HG03432 (cell line): Measurements from ENCODE around the gene FAM181A.

Experiments
- ATAC-seq: cut with Tn5 transposase; IDR thresholded peaks from one replicate; pipeline ENCODE4 v1.9.1; 2021; ENCODE audit warnings: mild to moderate bottlenecking, moderate library complexity; ENCODE audit not compliant: unreplicated experiment

FAM181A gene

DNA sequence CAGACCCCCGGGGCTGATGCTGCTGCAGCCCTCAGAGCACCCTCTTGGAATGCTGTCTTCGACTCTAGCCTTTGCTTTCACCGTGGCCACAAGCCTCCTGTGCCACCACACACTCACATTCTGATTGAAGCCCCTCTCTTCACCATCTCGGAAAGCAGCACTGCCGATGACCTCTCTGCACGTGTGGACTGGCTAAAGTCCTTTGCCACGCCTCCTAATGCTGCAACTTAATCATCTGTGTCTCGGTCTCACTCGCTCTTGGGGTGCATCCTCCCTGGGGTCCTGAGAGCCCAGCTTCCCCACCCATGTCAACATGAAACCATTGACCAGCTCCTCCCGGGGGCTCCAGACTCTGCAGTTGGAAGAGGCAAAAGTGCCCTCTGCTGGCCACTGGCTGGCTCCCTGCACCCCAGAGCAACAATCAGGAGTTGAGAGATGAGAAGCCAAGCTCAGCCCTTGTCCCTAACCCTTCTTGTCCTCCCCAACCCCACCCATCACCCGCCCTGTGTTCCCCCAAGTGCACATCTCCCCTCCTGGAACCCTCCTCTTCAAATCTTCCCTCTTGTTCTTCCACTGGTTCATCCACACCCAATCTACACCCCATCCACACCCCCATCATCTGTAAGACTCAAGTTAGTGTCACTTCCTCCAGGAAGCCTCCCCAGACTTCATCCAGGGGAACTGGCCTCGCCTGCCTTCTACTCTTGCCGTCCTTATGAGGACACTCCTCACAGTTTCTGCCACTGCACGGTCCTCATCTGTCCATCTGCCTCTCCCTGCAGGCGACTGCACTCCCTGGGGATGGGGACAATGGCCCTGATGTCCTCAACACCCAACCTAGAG is 23.6 kb upstream of the FAM181A start:
- no peak for ATAC-seq

DNA sequence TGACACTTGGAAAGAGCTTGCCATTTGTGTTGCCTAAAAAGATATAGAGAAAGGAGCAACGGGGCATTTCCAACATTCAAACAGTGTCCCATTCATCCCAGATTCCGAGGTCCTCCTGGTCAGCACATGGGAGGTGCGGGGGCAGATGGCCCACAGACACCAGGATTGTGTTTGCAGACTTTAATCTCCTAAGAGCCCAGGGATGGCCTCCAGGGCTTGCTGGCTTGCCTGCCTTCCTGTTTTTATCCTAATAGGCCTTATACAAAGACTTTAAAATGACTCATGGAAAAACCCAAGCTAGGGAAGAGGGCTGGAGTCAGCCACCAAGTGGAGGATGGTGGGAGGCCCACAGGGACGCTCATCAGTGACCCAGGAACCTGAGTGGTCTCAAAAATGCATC is 21.5 kb upstream of the FAM181A start:
- no peak for ATAC-seq

DNA sequence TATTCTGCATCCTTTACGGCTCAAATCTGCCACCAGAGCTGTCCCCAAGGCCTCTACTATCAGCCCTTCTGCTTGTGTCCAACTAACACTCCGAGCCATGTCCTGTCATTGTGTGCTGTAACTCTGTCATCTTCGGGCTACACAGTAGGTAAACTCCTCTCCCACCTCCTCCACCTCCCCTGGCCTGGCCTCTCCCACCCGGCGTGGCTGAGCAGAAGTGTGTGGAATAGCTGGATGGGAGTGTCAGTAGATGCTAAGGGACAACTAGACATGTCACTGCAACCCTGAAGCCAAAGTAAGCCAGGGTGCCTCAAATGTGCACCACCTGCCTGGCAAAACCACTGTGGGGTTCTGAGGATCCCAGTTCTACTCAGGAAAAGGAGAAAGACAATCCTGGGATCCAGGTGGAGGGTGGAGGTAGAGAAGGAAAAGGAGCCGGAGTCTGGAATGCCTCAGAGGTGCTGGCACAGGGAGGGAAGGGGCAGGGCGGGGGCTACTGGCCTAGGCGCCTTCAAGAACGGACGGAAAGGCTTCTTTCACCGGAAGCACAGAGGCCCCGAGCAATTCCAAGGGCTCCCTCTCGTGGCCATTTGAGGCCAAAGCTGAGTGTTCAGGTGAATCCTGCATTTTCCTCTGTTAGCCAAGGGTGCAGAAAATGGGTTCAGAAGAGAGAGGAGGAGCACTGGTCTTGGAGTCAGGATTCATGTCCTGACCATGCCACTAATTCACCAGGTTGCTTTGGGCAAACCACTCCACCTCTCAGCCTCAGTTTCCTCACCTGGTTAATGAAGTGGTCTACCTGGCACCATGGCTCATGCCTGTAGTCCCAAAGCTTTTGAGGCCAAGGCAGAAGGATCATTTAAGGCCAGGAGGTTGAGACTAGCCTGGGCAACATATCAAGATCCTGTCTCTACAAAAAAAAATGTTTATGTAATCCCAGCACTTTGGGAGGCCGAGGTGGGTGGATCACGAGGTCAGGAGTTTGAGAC is 20.5 kb upstream of the FAM181A start:
- no peak for ATAC-seq

DNA sequence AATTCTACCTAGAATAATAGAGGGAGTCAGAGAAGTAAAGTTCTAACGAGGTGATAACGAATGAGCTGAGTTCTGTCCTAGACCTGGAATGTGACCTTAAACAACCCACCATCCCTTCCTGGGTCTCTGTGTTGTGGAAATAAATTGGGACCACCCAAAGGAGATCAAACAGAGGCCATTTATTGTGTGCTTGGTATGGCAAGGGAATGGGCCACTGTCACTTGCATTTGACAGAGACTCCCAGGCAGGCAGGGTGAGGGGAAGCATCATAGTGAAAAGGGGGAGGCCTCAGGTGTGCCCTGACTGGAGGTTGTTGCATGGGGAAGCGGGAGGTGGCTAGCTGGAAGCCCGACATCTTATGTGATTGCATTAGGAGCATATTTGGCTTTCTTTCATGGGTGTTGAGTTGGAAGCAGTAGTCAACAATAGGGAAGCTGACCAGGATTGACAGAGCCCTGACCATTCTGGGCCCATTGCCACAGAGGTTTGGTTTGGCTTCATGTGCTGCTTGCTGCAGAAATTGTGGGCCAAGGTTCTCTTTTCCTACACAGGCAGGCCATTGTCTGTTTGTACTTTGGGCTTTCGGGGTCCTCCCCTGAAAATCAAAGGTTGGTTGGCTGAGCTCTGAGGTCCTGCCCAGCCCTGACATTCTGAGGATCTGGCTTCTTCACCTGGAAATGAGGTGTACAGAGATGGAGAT is 17.6 kb upstream of the FAM181A start:
- ATAC-seq = no peak

DNA sequence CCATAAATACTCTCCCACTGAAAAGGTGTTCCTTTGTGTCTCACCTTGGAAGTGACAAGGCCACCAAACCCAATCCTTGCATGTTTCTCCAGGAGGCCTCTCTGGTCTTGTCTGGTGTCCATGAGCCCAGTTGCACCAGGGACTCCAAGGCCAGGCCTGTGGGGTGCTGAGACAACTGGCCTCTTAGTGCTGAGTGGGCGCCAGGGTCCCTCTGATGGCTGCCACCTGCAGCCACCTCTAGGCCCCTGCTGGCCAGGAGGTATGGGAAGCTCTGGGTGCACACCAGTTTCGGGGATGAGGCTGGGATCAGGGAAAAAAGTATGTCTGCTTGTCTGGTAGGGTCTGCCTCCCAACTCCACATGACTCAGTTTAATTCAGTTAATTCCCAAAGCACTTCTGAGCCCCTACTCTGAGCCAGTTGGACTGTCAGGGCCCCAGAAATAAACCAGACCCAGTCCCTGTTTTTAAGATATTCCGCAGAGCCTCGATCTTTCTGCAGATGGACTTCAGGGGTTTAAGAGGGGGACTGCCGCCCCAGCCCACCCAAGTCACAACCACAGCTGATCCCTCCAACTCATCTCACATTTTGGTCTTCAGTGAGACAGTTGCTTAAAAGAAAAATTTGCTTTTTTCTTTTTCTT is 15.0 kb upstream of the FAM181A start:
- no peak for ATAC-seq

DNA sequence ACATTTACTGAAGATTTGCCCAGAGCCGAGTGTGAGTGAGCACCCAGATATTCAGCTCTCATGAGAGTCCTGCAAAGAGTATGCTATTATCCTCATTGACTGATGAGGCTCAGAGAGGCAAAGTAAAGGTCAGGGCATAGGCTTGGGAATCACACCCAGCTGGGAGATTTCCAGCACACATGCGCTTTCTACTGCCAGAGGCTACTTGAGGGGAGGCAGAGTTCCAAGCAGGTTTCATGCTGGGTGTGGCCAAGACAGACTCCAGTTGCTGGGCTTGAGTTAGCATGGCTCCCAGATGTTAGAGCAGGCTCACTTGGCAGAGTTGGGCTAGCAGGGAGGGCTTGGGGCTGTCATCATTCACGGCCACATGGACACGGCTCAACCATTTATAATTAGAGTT is 14.4 kb upstream of the FAM181A start:
- no peak for ATAC-seq

DNA sequence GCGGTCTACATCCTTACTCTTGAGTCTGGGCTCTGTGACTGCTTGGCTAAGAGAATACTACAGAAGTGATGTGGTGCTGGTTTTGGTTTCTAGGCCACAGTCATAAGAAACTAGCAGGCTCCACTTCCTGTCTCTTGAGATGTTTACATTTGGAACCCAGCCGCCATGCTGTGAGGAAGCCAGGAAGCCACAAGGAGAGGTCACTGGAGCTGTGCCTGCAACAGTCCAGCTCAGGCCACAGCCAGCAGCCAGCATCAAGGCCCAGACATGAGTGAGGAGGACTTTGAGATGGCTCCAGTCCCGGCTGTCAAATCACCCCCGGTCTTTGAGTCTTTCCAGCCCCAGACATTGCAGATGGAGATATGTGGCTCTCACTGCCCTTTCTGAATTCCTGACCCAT is 12.9 kb upstream of the FAM181A start:
- ATAC-seq = no peak

DNA sequence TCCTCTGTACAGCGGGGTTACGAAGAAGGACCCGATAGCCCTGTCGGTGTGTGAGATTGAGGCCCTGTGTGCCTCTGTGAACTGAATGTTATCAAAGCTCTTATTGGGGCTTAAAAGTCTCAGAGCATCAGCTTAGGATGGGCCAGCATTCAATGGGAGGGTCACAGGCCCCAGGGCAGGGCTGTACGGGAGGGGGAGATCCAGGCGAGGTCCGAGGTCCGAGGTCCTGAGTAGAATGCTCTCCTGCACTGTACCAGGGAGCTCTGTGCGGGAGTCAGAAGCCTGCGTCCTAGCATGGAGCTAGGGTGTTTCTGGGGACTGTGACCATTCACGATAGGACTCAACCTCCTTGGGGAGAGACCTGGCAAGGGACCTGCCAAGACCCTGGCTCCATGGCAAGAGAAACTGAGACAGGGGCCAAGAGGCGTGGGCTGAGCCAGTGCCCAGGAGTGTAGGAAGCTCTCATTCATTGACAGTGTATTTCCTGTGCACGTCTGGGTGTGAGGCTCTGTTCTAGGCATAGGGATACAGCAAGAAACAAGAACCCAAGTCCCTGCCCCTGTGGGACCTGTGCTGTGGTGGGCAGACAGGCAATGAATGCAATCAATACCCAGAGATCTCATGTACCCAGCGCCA is 12.0 kb upstream of the FAM181A start:
- no peak for ATAC-seq

DNA sequence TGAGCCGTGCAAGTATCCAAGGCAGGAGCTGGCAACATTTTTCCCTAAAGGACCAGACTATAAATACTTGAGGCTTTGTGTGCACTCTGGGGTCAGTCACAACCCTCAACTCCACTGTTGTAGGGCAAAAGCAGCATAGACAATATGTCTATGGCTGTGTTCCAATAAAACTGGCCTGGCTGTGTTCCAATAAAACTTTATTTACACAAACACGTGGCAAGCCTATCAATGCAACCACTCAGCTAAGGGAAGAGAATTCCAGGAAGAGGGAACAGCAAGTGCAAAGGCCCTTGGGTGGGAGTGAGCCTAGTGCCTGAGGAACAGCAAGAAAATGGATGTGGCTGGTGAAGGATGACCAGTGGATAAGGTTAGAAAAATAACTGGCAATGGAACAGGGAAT is 11.3 kb upstream of the FAM181A start:
- ATAC-seq = no peak

DNA sequence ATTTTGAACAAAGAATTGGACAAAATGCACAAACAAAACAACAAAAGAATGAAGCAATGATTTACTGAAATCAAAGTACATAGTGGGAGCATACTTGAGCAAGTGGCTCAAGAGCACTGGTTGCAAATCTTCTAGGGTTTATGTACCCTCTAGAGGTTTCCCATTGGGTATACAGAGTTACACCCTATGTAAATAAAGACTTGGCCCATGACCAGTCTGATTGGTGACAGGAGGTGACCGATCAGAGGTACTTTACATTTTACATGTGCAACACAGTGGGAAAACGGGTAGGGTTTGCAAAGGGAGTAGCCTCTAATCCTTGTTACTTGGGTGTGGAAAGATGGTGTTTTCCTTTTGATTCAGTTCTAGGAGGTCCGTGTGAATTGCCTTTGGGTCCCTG is 10.6 kb upstream of the FAM181A start:
- no peak for ATAC-seq

DNA sequence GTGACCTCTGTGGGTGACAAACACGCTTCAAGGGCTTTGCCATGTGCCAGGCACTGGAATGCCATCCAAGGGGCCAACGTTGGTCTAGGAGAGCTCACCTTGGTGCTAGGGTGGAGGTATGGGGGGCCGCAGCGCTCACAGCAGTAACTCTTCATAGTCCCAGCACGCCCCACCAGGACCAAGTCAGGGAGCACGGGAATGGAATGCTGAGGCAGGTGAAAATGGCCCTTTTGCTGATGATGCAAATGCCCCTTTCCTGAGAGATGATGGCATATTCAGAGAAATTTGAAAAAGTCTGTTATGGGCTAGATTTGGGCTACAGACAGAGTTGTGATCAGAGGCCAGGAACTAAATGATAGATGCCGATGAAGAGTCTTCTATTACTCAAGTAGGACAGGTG is 10.0 kb upstream of the FAM181A start:
- ATAC-seq = no peak

DNA sequence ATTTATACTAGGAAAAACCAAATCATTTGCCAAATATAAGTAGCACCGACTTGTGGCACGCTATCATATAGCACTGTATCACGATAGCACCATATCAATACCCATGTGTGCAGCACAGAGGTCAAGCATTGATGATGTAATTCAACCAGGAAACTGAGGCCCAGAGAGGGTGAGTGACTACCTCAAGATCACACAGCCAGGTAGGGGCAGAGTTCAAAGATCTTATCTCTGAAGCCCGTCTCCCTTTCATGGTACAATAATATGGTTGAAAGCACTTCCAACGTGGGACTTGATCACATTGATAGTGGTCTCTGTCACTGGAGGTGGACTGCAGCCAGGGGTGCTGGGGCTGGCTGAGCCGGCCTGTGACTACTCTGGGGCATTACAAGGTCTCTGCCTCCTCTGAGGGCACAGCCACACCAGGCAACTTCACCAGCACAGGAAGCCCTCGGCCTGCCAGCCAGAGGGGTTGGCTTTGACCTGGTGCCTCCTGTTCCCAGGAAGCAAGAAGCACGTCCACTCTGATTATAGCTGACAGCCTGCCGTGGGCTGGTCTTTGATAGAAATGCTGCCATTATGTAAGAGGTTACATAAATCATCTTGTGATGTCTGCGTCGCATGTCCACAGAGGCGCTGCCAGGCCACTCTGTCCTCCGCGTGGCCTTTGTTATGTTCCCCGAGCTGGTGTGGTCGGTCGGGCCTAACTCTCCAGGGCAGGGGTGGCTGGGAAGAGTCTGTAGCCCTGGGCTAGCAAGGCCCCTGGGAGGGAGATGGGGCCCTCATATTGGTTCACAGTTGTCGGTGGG is 5.9 kb upstream of the FAM181A start:
- no peak for ATAC-seq

DNA sequence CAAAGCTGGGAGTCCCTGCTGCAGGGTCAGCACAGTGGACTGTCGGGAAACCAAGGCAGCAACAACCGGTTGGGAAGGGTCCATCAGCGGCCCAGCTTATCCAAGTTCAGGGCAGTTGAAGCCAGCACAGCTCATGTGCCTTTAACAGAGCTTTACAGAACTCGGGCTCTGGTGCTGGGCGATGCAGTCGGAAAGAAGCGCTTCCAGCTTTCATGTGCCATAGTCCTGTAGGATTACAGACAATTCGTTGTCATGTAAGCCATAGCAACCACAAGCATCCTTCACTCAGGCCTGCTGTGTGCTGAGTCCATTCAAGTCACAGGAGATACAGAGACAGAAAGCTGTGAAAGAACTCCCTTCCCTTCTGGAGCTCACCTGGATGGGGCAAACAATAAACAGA is 3.5 kb upstream of the FAM181A start:
- ATAC-seq = no peak

DNA sequence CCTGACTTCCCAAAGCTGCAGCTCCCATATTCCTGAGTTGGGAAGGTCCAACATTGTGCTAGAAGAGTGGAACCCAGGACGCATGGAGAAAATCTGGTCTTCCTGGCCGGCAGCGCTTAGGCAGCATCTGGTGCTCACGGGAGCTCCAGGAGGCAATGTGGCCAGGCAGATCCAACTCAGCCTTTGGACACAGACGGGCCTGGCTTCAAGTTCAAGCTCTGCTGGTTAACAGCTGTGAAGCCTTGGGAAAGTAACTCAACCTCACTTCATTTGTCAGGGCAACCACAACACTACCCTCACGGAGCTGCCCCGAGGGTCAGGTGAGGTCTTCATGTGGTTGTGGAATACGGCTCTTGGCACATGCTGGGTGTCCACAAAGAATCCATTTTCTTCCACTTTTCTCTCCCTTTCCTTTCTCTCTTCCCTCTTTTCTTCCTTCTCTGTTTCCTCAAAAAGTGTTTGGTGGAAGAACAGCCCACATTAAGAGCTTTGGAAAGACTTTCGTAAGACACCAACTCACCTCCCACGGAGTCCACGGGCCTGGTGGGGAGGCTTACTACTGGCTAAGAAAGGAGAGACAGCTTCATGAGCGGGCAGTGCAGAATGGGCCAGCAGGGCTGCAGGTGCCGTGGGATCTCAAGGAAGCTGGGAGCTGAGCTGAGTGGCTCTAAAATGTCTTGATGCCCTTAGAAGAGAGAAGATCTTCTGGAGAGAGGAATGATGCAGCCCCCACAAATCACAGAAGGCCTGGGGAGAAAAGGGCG is 2.4 kb upstream of the FAM181A start:
- no peak for ATAC-seq

DNA sequence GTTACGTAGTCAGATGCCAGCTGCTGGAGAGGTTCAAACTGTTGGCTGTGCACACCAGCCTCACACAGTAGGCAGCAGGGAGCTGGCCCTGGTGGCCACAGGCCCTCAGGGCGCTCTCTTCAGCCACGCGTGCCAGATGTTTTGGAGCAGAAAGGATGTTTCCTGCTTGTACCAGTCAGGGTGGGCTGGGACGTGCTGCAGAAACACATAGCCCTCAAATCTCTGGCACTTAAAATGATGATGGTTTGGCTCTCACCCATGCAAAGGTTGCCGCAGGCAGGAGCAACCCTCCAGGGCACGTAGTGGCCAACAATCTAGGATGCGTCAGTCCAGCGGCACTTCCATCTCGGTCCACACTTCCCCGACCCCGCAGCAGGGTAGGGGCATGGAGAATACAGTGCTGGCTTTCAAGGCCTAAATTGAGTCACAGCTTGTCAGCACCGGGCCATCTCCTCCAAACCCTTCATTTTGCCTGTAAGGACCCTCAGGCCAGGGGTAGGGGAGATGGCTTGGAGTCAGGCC is 1.7 kb upstream of the FAM181A start:
- ATAC-seq = no peak

DNA sequence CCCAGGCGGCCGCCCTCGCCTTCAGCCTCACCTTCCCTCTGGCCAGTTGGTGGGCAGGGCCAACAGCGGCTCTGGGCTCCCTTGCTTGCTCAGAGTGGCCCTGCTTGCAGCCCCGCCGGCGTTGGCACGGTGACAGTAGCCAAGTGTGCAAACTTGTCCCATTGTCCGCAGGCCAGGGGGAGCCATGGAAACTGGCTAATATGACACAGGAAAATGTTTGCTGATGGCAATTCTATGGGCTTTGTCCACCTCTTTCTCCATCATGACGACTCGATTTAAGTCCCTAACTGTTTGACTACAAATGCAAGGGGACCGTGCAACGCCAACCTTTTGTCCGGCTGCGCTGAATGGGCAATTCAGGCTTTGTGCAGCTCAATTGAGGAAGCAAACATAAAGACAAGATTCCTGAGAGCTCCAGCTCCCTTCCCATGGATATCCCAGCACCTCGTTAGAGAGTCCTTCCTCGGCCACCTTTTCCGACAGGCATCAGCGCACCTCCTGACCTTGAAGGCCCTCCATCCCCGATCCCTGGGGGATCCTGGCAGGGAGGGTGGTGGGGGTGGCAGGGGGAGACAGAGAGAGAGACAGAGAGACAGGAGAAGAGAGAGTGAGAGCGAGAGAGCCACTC is 785 bp upstream of the FAM181A start:
- no peak for ATAC-seq

DNA sequence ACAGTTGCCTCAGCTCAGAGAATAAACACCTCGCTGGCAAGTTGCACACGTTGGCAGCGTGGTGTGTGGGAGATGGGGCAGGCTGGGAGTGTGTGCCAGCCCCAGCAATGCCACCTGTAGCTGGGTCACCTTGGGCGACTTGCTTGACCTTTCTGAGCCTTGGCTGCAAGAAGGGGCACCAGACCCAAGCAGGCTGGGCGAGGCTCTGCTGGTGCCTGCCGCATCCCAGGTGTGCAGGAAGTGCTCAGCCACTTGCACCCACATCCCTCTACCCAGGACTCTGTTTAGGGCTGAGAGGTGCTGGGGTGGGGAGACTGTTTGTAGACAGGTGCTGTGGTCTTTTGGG is 629 bp downstream of the FAM181A start:
- ATAC-seq = no peak
